Ishikawa (cell line): Measurements from ENCODE around the gene RIPOR3.

ENCODE experiments used
- CEBPB ChIP-seq: IDR thresholded peaks from 2 replicates; pipeline ENCODE4 v1.6.1; 2012
- EP300 ChIP-seq: IDR thresholded peaks from 2 replicates; pipeline ENCODE4 v1.6.1; 2012; ENCODE audit warnings: borderline replicate concordance
- REST ChIP-seq: IDR thresholded peaks from 2 replicates; pipeline ENCODE4 v1.6.1; 2012; ENCODE audit warnings: low read depth, mild to moderate bottlenecking
- TEAD4 ChIP-seq: IDR thresholded peaks from 2 replicates; pipeline ENCODE4 v1.6.1; 2012

- TF ChIP-seq EP300 (no peak), TEAD4 (no peak), CEBPB (no peak), REST (no peak)
Observed at GRCh38 chr20:50666709-50667298, 24.5 kb downstream of the RIPOR3 start.
